ENCODE data around the gene SMOC2. TPM values are rescaled to one million over a fixed set of nuclear protein-coding genes. Genes with fewer than 3 reads are reported as not detected.

Gene SMOC2
- total RNA-seq, 4 donors from 2014 or later, result 74.7 to 139 (median 118) TPM

DNA sequence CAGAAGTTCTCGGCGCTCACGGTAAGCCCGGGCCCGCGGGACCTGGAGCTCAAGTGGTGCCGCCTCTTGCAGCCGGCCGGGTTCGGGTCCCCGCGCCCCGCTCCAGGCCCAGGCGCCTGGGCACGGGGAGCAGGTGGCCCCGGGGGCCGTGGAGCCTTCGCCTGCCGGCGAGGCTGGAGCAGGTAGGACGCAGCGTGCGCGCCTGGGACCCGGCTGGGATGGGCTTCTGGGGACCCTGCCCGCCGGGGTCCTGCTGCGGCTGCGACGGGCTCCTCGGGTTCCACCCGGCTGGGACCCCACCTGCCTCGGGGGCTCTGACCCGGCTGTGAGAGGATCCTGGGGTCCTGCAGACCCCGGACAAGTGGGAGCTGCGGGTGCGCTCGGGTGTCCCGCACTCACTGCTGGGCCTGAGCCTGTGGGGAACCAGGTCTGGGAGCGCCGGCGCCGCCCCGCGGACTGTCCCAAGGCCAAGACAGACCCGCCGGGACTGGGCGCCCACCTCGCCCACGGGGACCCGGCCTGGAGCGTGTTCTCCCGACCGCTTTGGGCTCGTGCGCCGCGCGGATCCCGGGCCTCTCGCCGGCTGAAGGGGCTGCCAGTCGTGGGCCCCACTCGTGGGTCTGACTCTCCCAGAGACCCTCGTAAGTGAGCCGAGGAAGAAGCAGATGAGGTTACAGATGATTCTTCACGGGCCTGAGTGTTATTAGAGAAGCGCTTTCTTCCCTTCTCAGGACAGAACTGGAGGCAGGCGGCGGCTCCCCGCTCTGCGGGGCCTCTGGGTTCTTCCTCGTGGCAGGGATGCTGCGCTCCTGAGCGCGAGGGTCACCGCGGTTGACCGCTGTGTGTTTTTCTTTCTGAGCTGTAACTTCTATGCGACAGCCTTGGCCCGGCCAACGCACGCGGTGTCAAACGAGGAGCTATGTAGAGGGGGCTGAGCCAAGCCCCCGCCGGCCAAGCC lies 729 bp downstream of the SMOC2 start:
- peaks cover 0 to 32% (median 3%) of the 10 kb centered on the region in 4 donors for H3K4me1 ChIP-seq
- no peaks in the 10 kb centered on the region for H3K36me3 ChIP-seq
- TF ChIP-seq EP300 (IDR thresholded peaks at IDR 0.05), result no peak
- TF ChIP-seq, protein P1, sequence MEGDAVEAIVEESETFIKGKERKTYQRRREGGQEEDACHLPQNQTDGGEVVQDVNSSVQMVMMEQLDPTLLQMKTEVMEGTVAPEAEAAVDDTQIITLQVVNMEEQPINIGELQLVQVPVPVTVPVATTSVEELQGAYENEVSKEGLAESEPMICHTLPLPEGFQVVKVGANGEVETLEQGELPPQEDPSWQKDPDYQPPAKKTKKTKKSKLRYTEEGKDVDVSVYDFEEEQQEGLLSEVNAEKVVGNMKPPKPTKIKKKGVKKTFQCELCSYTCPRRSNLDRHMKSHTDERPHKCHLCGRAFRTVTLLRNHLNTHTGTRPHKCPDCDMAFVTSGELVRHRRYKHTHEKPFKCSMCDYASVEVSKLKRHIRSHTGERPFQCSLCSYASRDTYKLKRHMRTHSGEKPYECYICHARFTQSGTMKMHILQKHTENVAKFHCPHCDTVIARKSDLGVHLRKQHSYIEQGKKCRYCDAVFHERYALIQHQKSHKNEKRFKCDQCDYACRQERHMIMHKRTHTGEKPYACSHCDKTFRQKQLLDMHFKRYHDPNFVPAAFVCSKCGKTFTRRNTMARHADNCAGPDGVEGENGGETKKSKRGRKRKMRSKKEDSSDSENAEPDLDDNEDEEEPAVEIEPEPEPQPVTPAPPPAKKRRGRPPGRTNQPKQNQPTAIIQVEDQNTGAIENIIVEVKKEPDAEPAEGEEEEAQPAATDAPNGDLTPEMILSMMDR (IDR thresholded peaks at IDR 0.05), result no peak
- no peak for TF ChIP-seq POLR2A (IDR thresholded peaks at IDR 0.05)
- no peaks in the 10 kb centered on the region for H3K9me3 ChIP-seq
- peaks cover 0 to 37% of the 10 kb centered on the region in 2 donors for H3K27me3 ChIP-seq
- 2 to 4% methylated on average over 39 to 56 of the region's 87 CpGs for WGBS, 2 donors
- H3K4me3 ChIP-seq, result peak overlapping the region; percentile 42 to 61 (median 52)
- H3K27ac ChIP-seq, result peak overlapping the region; percentile 18 to 80 (median 44)
- no peak for DNase-seq (ENCODE audit: low spot score in 2 of 2)

DNA sequence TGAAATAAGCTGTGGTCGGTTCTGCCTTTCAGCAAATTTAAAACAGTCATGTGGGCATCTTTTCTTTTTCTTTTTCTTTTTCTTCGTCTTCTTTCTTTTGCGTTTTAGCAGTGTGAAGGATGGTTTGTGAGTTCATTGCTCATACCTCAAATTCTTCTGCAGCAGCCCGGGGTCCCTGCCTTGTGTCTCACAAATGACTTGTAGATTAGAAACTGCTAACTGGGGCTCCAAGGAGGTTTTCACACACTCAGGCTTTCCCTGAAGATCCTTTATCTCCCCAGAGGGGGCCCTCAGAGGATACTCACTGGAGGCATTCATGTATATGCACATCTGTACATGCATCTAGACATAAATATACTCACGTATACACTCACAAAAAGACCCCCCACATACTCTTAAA lies 1.7 kb downstream of the SMOC2 start:
- Histone ChIP-seq H3K27ac (peak overlapping the region in 1 of 4 donors; percentile 80), H3K9me3 (no peaks in the 10 kb centered on the region), H3K4me3 (peak overlapping the region in 3 of 4 donors; percentile 42 to 61 (median 46)), H3K4me1 (peaks cover 0 to 32% (median 3%) of the 10 kb centered on the region in 4 donors), H3K27me3 (peaks cover 0 to 37% of the 10 kb centered on the region in 2 donors), H3K36me3 (no peaks in the 10 kb centered on the region)
- no peak for TF ChIP-seq EP300 (IDR thresholded peaks at IDR 0.05)
- TF ChIP-seq, protein P1 (IDR thresholded peaks at IDR 0.05), result no peak
- no peak for TF ChIP-seq POLR2A (IDR thresholded peaks at IDR 0.05)
- WGBS, 2 donors, result 31 to 37% methylated on average over 5 of the region's 5 CpGs
- no peak for DNase-seq (ENCODE audit: low spot score in 2 of 2)

DNA sequence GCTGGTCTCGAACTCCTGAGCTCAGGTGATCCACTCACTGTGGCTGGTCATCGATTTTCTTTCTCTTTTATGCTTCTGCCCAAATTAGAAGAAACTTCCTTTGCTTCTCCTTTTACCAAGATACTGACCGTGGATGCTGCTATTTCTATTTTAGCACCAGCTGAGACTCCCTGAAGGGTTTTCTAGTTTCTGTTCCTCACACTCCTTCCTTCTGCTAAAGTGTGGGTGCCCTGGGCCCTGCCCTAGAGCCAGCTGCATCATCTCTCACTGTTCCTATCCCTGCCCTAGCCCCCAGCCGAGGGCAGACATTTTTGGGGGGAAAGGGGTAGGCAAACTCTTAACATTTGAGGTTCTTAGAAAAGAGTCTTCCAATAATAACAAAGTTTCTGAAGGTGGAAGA lies 6.3 kb downstream of the SMOC2 start:
- Histone ChIP-seq H3K4me1 (peaks cover 0 to 15% (median 0%) of the 10 kb centered on the region in 4 donors), H3K36me3 (no peaks in the 10 kb centered on the region), H3K27me3 (peaks cover 0 to 17% of the 10 kb centered on the region in 2 donors), H3K9me3 (no peaks in the 10 kb centered on the region), H3K4me3 (no peak overlapping the region), H3K27ac (no peak overlapping the region)
- no peak for DNase-seq (ENCODE audit: low spot score in 2 of 2)
- no peak for TF ChIP-seq POLR2A (IDR thresholded peaks at IDR 0.05)
- TF ChIP-seq, protein P1 (IDR thresholded peaks at IDR 0.05), result no peak
- no peak for TF ChIP-seq EP300 (IDR thresholded peaks at IDR 0.05)
- WGBS, 2 donors, result 77 to 78% methylated on average over 4 of the region's 4 CpGs

DNA sequence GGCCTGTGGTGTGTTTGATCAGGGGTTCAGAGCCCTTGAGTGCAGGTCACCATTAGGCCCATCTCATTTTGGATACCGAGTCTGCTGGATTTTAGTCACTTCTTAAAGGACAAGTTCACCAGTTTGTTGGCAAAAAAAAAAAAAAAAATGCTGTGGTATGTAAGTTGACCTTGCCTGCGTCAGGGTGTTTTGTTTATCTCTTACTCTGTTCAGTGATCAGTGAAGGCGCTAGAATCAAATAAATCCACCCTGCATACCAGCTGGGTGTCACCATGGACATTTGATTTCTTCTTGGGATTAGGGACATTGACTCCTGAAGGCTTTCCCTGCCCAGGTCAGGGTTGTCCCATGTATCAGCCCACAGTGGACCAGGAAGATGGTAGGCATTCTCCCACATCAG lies 6.7 kb downstream of the SMOC2 start:
- Histone ChIP-seq H3K4me1 (peaks cover 0 to 15% (median 0%) of the 10 kb centered on the region in 4 donors), H3K27ac (no peak overlapping the region), H3K9me3 (no peaks in the 10 kb centered on the region), H3K36me3 (no peaks in the 10 kb centered on the region), H3K4me3 (no peak overlapping the region), H3K27me3 (peaks cover 0 to 13% of the 10 kb centered on the region in 2 donors)
- 87 to 90% methylated on average over 3 of the region's 3 CpGs for WGBS, 2 donors
- DNase-seq (ENCODE audit: low spot score in 2 of 2), result no peak
- TF ChIP-seq, protein P1 (IDR thresholded peaks at IDR 0.05), result no peak
- no peak for TF ChIP-seq POLR2A (IDR thresholded peaks at IDR 0.05)
- no peak for TF ChIP-seq EP300 (IDR thresholded peaks at IDR 0.05)

Measured in tibial nerve (tissue), 4 donors.